ENCODE measurements around the gene NRTN. TPM values are rescaled to one million over a fixed set of nuclear protein-coding genes. Genes with fewer than 3 reads are reported as not detected.

NRTN gene
- total RNA-seq, 2 donors from 2014 or later: 5.8 to 6.4 TPM

- H3K4me1 ChIP-seq (ENCODE audit: control insufficient read depth, insufficient read depth, low read length): no peaks in the 10 kb centered on the region
- no peaks in the 10 kb centered on the region for H3K9me3 ChIP-seq (ENCODE audit: control insufficient read depth, low read length)
- Mint-ChIP-seq H3K36me3 (ENCODE audit: low read depth) (no peaks in the 10 kb centered on the region), H3K4me3 (no peak overlapping the region), H3K4me1 (peaks cover 8% of the 10 kb centered on the region), H3K27ac (no peak overlapping the region), H3K9me3 (no peaks in the 10 kb centered on the region), H3K27me3 (ENCODE audit: insufficient read depth) (peaks cover 26% of the 10 kb centered on the region)
- H3K36me3 ChIP-seq (ENCODE audit: control insufficient read depth, insufficient read depth, low read length): no peaks in the 10 kb centered on the region
- H3K4me3 ChIP-seq (ENCODE audit: low read length): no peak overlapping the region
- TF ChIP-seq CTCF (conservative IDR thresholded peaks at IDR 0.05): no peak
- no peak overlapping the region for H3K27ac ChIP-seq (ENCODE audit: low read depth, low read length)
- peaks cover 19% of the 10 kb centered on the region for H3K27me3 ChIP-seq (ENCODE audit: control insufficient read depth, insufficient read depth, low read length, poor library complexity, severe bottlenecking)
- no peak overlapping the region for H3K9ac ChIP-seq (ENCODE audit: extremely low read depth, low read length, poor library complexity, severe bottlenecking)
- 88 to 89% methylated on average over 4 to 5 of the region's 5 CpGs for WGBS, 2 experiments (ENCODE audit: insufficient coverage in 1 of 2, insufficient read length in 1 of 2)
- DNase-seq: no peak
Observed at GRCh38 chr19:5806905-5807304, 2.0 kb downstream of the NRTN start.

- no peaks in the 10 kb centered on the region for H3K4me1 ChIP-seq (ENCODE audit: control insufficient read depth, insufficient read depth, low read length)
- H3K9ac ChIP-seq (ENCODE audit: extremely low read depth, low read length, poor library complexity, severe bottlenecking): no peak overlapping the region
- no peak for DNase-seq
- H3K36me3 ChIP-seq (ENCODE audit: control insufficient read depth, insufficient read depth, low read length): no peaks in the 10 kb centered on the region
- H3K4me3 ChIP-seq (ENCODE audit: low read length): no peak overlapping the region
- Mint-ChIP-seq H3K4me1 (peaks cover 8% of the 10 kb centered on the region), H3K27me3 (ENCODE audit: insufficient read depth) (peaks cover 15% of the 10 kb centered on the region), H3K4me3 (no peak overlapping the region), H3K27ac (no peak overlapping the region), H3K36me3 (ENCODE audit: low read depth) (no peaks in the 10 kb centered on the region), H3K9me3 (no peaks in the 10 kb centered on the region)
- peaks cover 12% of the 10 kb centered on the region for H3K27me3 ChIP-seq (ENCODE audit: control insufficient read depth, insufficient read depth, low read length, poor library complexity, severe bottlenecking)
- no peaks in the 10 kb centered on the region for H3K9me3 ChIP-seq (ENCODE audit: control insufficient read depth, low read length)
- no peak overlapping the region for H3K27ac ChIP-seq (ENCODE audit: low read depth, low read length)
- 93 to 95% methylated on average over 8 to 20 of the region's 21 CpGs for WGBS, 2 experiments (ENCODE audit: insufficient coverage in 1 of 2, insufficient read length in 1 of 2)
- no peak for TF ChIP-seq CTCF (conservative IDR thresholded peaks at IDR 0.05)
Observed at GRCh38 chr19:5808120-5808816, 3.4 kb downstream of the NRTN start.

- no peak for TF ChIP-seq CTCF (conservative IDR thresholded peaks at IDR 0.05)
- H3K4me3 ChIP-seq (ENCODE audit: low read length): no peak overlapping the region
- H3K27ac ChIP-seq (ENCODE audit: low read depth, low read length): no peak overlapping the region
- peaks cover 8% of the 10 kb centered on the region for H3K4me1 Mint-ChIP-seq
- no peak overlapping the region for H3K27ac Mint-ChIP-seq
- no peaks in the 10 kb centered on the region for H3K4me1 ChIP-seq (ENCODE audit: control insufficient read depth, insufficient read depth, low read length)
- H3K9ac ChIP-seq (ENCODE audit: extremely low read depth, low read length, poor library complexity, severe bottlenecking): no peak overlapping the region
- H3K4me3 Mint-ChIP-seq: no peak overlapping the region
- DNase-seq: no peak
- peaks cover 9% of the 10 kb centered on the region for H3K27me3 Mint-ChIP-seq (ENCODE audit: insufficient read depth)
- 90 to 91% methylated on average over 8 to 9 of the region's 9 CpGs for WGBS, 2 experiments (ENCODE audit: insufficient coverage in 1 of 2, insufficient read length in 1 of 2)
- H3K9me3 Mint-ChIP-seq: no peaks in the 10 kb centered on the region
- no peaks in the 10 kb centered on the region for H3K9me3 ChIP-seq (ENCODE audit: control insufficient read depth, low read length)
- no peaks in the 10 kb centered on the region for H3K36me3 ChIP-seq (ENCODE audit: control insufficient read depth, insufficient read depth, low read length)
- peaks cover 8% of the 10 kb centered on the region for H3K27me3 ChIP-seq (ENCODE audit: control insufficient read depth, insufficient read depth, low read length, poor library complexity, severe bottlenecking)
- no peaks in the 10 kb centered on the region for H3K36me3 Mint-ChIP-seq (ENCODE audit: low read depth)
Observed at GRCh38 chr19:5809053-5809452, 4.2 kb downstream of the NRTN start.

Data from endodermal cell (in vitro differentiated cells).